ENCODE data around the gene MERTK. TPM values are rescaled to one million over a fixed set of nuclear protein-coding genes. Genes with fewer than 3 reads are reported as not detected.
"Not testable (repeated sequence)": the region's sequence is repeated elsewhere in the genome, so short reads cannot be mapped to it uniquely, and the experiment has no call there.

Gene MERTK
- total RNA-seq, 1 donor: under 0.01 TPM

- no peak for TF ChIP-seq CTCF (IDR thresholded peaks at IDR 0.05; ENCODE audit: insufficient read depth, low read depth, low read length)
- no peak for DNase-seq (ENCODE audit: low read depth)
- H3K4me3 ChIP-seq (ENCODE audit: low read depth, low read length): no peak overlapping the region
Observed at GRCh38 chr2:112034924-112035323, 136.5 kb downstream of the MERTK start.

GRCh38 chr2:112035786-112036185, 137.4 kb downstream of the MERTK start:
- TF ChIP-seq CTCF (IDR thresholded peaks at IDR 0.05; ENCODE audit: insufficient read depth, low read depth, low read length): no peak
- no peak for DNase-seq (ENCODE audit: low read depth)
- H3K4me3 ChIP-seq (ENCODE audit: low read depth, low read length): no peak overlapping the region

GRCh38 chr2:112039556-112039955, 141.1 kb downstream of the MERTK start:
- H3K4me3 ChIP-seq (ENCODE audit: low read depth, low read length); DNase-seq (ENCODE audit: low read depth): not testable (repeated sequence)

GRCh38 chr2:112040066-112040465, 141.7 kb downstream of the MERTK start:
- not testable (repeated sequence) for DNase-seq (ENCODE audit: low read depth); H3K4me3 ChIP-seq (ENCODE audit: low read depth, low read length)

- DNase-seq (ENCODE audit: low read depth); H3K4me3 ChIP-seq (ENCODE audit: low read depth, low read length): not testable (repeated sequence)
Observed at GRCh38 chr2:112041460-112041859, 143.1 kb downstream of the MERTK start.

- H3K4me3 ChIP-seq (ENCODE audit: low read depth, low read length): no peak overlapping the region
- no peak for DNase-seq (ENCODE audit: low read depth)
- TF ChIP-seq CTCF (IDR thresholded peaks at IDR 0.05; ENCODE audit: insufficient read depth, low read depth, low read length): no peak
Observed at GRCh38 chr2:112045446-112046014, 147.1 kb downstream of the MERTK start.

- no peak overlapping the region for H3K4me3 ChIP-seq (ENCODE audit: low read depth, low read length)
- TF ChIP-seq CTCF (IDR thresholded peaks at IDR 0.05; ENCODE audit: insufficient read depth, low read depth, low read length): no peak
- DNase-seq (ENCODE audit: low read depth): no peak
Observed at GRCh38 chr2:112046231-112046630, 147.8 kb downstream of the MERTK start.

- DNase-seq (ENCODE audit: low read depth): no peak
- no peak for TF ChIP-seq CTCF (IDR thresholded peaks at IDR 0.05; ENCODE audit: insufficient read depth, low read depth, low read length)
- H3K4me3 ChIP-seq (ENCODE audit: low read depth, low read length): no peak overlapping the region
Observed at GRCh38 chr2:112047537-112048235, 149.3 kb downstream of the MERTK start.

Measured in fibroblast of villous mesenchyme (primary cell).